GF-D8 (cell line): ENCODE results near the gene NR2C2.

Experiments
- DNase-seq: peaks from one replicate; lab custom pipeline; 2025; lab: John Stamatoyannopoulos, UW

The NR2C2 gene

GRCh38 chr3:15063656-15064286 lies 116.4 kb downstream of the NR2C2 start:
- DNase-seq, result no peak

GRCh38 chr3:15064299-15064834 lies 117.0 kb downstream of the NR2C2 start:
- no peak for DNase-seq

GRCh38 chr3:15064835-15065549 lies 117.6 kb downstream of the NR2C2 start, which contains the start of gene MRPS25:
Gene MRPS25, minus strand, starts transcription at chr3:15065315. Its CDS starts 121 bp downstream, at chr3:15065194.
- DNase-seq, result peak; percentile 63

- DNase-seq, result no peak
These were observed 118.2 kb downstream of the NR2C2 start for GRCh38 chr3:15065550-15066007.

- no peak for DNase-seq
These were observed 119.1 kb downstream of the NR2C2 start for GRCh38 chr3:15066467-15066866.

- DNase-seq, result no peak
These were observed 122.1 kb downstream of the NR2C2 start for GRCh38 chr3:15069441-15069840.

GRCh38 chr3:15071699-15072098 lies 124.3 kb downstream of the NR2C2 start:
- DNase-seq, result no peak

GRCh38 chr3:15074500-15074899 lies 127.1 kb downstream of the NR2C2 start:
- DNase-seq, result no peak

- no peak for DNase-seq
These were observed 131.7 kb downstream of the NR2C2 start for GRCh38 chr3:15079091-15079490.

- DNase-seq, result no peak
These were observed 134.7 kb downstream of the NR2C2 start for GRCh38 chr3:15081960-15082664.

GRCh38 chr3:15083252-15083651 lies 135.9 kb downstream of the NR2C2 start:
- no peak for DNase-seq

- DNase-seq, result no peak
These were observed 138.9 kb downstream of the NR2C2 start for GRCh38 chr3:15086263-15086662.

GRCh38 chr3:15086699-15087098 lies 139.3 kb downstream of the NR2C2 start:
- no peak for DNase-seq

GRCh38 chr3:15089201-15089600 lies 141.8 kb downstream of the NR2C2 start:
- no peak for DNase-seq

GRCh38 chr3:15091575-15091974 lies 144.2 kb downstream of the NR2C2 start:
- DNase-seq, result no peak

- DNase-seq, result no peak
These were observed 145.3 kb downstream of the NR2C2 start for GRCh38 chr3:15092686-15093085.

GRCh38 chr3:15094187-15094875 lies 146.9 kb downstream of the NR2C2 start:
- no peak for DNase-seq

GRCh38 chr3:15096046-15096445 lies 148.7 kb downstream of the NR2C2 start:
- no peak for DNase-seq

- DNase-seq, result peak; percentile 53
These were observed 150.5 kb downstream of the NR2C2 start for GRCh38 chr3:15097891-15098290.
